Panc1 (cell line): ENCODE measurements around the gene SCN9A.

Experiments
- CTCF ChIP-seq: fragments of 450-650 bp; IDR thresholded peaks from 2 replicates; pipeline ENCODE4 v1.5.1; 2017; ENCODE audit warnings: mild to moderate bottlenecking
- POLR2AphosphoS5 ChIP-seq: IDR thresholded peaks from 2 replicates; pipeline ENCODE4 v1.6.1; 2012; ENCODE audit warnings: mild to moderate bottlenecking, low read depth, low read length, moderate library complexity
- SIN3A ChIP-seq: IDR thresholded peaks from 2 replicates; pipeline ENCODE4 v1.6.1; 2012; ENCODE audit warnings: low read depth, mild to moderate bottlenecking, low read length, moderate library complexity, borderline replicate concordance; ENCODE audit not compliant: insufficient read depth

GRCh38 chr2:166382448-166382847 is 6.7 kb upstream of the SCN9A start:
- no peak for TF ChIP-seq CTCF
- TF ChIP-seq POLR2AphosphoS5: no peak
- no peak for TF ChIP-seq SIN3A
